COR-L47 (cell line): Measurements from ENCODE around the gene PPIG.
"Not testable (repeated sequence)": the region's sequence is repeated elsewhere in the genome, so short reads cannot be mapped to it uniquely, and the experiment has no call there.

Experiments
- DNase-seq: peaks from one replicate; lab custom pipeline; 2025; lab: John Stamatoyannopoulos, UW

The PPIG gene

DNA sequence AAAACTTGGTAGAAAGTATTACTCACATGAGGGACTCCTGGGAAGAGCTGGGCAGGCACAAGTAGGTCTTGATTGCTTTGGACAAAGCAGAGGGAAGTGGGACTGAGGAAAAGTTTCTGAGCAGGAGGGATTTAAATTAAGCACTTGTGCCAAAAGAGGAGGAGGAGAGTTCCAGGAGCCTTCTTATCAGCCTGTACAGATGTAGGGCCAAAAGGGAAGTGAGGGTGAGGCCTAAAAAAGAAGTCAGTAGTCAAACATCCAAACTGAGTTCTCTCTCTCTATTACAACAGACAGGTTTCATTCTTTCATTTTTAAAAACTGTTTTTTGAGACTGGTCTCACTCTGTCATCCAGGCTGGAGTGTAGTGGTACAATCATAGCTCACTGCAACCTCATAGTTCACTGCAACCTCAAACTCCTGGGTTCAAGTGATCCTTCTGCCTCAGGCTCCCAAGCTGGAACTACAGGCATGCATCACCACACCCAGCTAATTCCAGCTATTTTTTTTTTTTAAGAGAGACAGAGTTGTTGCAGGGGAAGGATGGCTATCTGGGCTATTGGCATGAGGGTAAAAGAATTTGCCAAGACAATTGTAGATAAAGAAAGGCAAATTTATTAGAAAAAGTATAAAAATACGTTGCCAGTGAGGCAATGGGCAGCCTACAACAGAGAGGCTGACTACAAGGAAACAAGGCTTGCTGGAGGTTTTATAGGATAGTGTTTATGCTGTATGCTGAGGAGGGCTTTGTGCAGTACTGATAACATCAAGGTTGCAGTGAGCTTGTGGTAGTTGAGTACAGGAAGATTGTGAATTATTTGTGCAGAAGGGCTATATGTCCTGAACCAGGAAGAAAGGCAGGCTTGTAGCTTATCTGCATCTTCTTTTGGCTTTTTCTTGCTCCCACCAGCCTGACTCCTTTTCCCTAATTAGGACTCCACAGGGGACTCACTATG is 81.1 kb downstream of the PPIG start:
- DNase-seq: no peak

DNA sequence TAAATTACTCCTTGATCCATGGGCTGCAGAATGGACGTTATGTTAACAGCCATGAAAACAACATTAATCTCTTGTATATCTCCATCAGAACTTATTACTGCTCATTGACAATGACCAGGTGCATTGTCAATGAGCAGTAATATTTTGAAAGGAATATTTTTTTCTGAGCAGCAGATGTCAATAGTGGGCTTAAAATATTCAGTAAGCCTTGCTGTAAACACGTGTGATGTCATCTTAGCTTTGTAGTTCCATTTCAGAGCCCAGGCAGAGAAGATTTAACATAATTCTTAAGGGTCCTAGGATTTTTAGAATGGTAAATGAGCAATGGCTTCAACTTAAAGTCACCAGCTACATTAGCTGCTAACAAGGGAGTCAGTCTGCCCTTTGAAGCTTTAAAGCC is 83.4 kb downstream of the PPIG start:
- DNase-seq: no peak

DNA sequence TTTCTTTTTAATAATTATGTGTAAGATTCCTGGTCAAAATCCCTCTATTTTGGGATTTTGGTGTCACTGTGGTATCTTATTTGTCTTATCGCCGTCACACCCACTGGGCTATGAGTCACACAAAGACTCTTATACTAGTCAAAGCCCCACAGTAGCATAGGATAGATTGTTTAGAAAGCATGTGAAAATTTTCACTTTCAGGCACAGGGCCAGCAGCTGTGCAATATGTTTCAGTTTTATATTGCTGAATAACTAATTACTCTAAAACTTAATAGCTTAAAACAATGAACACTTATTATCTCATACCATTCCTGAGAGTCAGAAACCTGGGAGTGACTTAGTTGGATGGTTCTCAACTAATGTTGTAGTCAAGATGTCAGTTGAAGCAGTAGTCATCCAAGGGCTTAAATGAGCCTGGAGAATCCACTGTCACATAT is 86.1 kb downstream of the PPIG start:
- no peak for DNase-seq

DNA sequence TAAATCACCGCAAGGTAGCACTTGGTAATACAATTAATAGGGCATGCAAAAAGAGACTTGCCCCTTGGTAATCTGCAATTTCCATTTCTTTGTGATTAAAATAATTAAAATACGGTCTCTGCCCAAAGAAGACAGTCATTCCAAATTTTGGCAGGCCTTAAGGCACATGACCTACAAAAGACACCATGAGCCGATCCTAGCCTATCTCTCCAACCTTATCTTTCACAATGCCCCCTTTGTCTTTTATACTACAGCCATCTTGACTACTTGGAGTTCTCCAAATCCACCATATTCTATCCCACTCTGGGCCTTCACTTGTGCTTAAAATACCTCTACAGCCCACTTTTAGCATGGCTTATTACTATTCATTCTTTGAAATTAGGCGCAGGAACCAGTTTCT is 86.8 kb downstream of the PPIG start:
- DNase-seq: no peak

DNA sequence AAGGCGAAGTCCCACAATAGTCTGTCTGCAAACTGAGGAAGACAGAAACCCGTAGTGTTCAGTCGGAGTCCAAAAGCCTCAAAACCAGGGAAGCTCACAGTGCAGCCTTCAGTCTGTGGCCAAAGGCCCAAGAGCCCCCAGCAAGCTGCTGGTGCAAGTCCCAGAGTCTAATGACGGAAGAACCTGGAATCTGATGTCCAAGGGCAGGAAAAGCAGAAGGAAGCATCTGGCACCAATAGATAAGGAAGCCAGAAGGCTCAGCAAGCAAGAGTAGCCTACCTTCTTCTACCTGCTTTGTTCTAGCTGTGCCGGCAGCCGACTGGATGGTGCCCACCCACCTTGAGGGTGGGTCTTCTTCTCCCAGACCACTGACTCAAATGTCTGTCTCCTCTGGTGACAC is 88.3 kb downstream of the PPIG start:
- no peak for DNase-seq

DNA sequence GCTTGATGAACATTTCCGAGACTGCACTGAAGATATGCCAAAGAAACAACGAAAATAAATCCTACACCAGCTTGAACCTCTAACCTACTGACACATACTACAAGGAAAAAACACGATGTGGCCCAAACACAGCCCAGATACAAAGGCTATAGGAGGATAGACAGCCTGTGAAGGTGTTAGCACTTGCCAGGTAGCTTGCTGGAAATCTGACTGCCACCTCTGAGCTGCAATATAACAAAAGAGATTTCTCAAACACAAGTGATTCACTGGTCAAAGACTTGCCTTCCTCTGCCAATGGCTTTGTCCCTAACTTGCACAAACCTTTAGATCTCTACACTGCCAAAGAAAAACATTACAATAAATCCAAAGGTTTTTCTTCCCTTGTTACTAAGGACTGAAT is 89.0 kb downstream of the PPIG start:
- DNase-seq: no peak

DNA sequence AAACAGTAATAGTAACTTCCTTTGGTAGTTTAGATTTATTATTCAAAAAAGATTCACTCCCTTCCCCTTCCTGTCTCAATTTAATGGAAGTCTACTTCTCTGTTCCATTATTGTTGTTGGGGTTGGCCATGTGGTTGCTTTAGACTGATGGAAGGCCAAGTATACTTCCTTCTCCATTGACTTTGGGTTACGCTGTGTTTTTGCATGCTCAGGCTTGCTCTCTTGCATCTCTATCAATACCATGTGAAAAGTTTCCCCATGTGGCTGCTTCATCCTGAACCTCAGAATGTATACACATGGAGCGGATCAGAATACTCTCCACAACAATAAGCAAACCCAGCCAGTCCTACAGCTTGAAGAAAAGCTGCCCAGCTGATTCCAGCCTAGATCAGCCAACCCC is 89.8 kb downstream of the PPIG start:
- DNase-seq: no peak

DNA sequence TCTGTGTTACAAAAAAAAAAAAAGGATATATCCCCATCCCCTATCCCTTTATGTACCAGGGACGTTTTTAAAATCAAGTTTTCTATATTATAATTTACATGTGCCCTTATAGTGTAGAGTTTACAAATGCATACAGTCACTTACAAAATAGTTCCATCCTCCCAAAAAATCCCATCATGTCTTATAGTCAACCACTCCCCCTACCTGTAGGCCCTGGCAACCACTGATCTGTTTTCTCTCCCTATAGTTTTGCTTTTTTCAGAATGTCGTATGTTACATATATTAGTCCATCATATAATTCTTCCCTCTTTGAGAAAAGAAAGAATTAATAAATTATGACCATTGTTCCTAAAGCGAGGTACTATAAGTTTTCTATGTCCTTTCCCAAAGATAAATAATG is 92.2 kb downstream of the PPIG start:
- no peak for DNase-seq

DNA sequence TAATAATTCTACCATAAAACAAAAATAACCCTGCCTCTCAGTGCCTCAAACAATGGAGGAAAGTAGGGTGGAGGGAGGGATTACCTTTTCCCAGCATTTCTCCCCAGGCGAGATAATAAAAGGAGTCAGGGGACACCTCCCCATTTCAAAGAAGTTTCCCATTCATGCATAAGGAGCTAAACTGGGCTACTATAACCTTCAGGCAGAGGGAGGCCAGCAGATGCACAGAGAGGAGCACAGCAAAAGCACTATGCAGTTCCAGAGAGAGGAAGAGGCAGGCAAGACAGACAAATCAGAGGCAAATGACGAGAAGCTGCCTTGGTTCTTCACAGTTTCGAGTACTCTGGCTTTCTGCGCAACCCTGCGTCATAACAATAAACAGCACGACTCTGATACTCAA is 92.7 kb downstream of the PPIG start:
- no peak for DNase-seq

DNA sequence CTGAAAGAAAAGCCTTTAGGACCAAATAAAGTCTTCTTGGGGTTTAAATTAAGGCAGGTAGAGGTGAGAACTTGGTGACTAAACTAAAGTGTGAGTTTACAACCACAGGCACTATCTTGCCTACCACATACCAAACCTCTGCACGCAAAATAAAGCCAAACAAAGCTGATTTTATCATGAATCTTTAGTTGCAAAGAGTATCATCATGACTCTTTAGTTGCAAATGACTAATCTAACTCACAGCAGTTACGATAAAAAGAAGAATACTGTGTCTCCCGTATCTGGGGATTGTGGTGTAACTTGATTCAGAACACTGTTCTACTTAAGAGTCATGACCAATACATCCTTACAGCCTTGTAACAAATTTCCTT is 98.9 kb downstream of the PPIG start:
- no peak for DNase-seq

DNA sequence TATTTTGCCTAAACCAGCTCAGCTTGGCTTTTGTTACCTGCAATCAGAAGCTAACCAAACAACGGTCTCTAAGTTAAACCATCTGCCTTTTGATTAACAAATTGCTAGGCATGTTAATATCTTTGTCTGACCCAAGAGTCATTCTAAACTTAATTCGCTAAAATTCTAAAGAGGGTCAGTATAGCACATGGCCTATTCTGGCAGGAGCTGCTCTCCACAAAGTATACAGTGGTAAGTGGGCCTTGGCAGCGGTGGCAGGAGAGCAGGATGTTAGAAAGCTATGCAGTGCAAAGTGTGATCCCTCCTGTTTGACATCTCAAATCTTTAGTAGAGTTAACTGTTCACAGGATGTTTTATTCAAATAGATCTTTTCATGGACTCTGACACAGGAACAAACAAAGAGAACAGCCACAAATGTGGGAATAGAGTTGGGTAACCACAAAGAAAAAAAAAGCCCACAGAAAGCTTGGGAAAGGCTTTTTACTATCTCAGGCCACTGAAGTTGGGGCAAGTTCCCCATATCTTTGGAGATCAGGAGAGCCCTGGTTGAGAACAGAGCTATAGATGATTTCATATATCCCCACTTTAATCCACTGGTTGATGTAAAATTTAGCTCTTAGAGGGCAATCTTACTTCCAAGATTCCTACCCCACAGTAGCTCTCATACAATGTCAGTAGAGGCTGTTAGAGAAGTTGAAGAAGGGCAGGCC is 99.4 kb downstream of the PPIG start:
- DNase-seq: no peak

DNA sequence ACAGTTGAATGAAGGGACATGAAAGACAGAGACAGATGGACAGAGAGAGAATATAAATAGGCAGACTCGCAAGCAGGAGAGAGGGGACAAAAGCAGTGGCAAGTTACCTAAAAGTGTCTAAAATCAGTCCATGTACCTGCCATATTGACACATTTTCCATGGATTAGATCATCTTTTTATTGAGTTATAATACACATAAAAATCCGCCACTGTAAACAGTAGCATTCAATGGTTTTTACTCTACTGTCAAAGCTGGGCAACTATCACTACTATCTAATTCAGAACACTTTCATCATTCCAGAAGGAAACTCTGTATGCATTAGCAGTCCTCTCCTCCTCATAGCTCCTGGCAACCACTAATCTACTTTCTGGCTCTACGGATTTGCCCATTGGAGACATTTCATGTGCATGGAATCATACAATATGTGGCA is 100.0 kb downstream of the PPIG start:
- no peak for DNase-seq

DNA sequence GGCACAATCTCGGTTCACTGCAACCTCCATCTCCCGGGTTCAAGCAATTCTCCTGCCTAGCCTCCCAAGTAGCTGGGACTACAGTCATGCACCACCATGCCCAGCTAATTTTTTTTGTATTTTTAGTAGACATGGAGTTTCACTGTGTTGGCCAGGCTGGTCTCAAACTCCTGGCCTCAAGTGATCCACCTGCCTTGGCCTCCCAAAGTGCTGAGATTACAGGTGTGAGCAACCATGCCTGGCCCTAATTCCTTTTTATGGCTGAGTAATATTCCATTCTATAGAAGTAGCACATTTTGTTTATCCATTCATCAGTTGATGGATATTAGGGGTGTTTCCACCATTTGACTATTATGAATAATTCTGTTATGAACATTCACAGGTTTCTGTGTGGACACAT is 100.6 kb downstream of the PPIG start:
- DNase-seq: not testable (repeated sequence)

DNA sequence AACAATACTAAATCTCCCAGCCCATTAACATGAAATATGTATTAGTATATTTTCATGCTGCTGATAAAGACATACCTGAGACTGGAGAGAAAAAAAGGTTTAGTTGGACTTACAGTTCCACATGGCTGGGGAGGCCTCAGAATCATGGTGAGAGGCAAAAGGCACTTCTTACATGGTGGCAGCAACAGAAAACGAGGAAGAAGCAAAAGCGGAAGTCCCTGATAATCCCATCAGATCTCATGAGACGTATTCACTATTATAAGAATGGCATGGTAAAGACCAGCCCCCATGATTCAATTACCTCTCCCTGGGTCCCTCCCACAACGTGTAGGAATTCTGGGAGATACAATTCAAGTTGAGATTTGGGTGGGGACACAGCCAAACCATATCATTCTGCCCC is 102.7 kb downstream of the PPIG start:
- not testable (repeated sequence) for DNase-seq

DNA sequence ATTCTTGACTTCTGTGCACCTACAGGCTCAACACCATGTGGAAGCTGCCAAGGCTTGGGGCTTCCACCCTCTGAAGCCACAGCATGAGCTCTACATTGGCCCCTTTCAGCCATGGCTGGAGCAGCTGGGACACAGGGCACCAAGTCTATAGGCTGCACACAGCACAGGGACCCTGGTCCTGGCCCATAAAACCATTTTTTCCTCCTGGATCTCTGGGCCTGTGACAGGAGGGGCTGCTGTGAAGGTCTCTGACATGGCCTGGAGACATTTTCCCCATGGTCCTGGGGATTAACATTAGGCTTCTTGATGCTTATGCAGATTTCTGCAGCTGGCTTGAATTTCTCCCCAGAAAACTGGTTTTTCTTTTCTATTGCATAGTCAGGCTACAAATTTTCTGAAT is 103.8 kb downstream of the PPIG start:
- not testable (repeated sequence) for DNase-seq

DNA sequence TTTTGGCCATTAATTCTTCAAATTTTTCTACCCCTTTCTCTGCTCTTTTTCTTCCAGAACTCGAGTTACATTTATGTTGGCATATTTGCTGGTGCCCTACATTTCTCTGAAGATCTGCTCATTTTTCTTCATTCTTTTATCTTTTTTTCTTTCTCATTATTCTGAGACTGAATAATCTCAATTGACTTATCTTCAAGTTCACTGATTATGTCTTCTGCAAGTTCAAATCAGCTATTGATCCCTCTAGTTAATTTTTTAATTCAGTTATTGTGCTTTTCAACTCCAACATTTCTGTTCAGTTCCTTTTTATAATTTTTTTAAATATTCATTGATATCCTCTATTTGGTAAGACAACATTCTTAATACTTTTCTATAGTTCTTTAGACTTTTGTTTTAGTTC is 106.8 kb downstream of the PPIG start:
- no peak for DNase-seq
